GM18517 (cell line): ENCODE results near the gene DDC.
"Not testable (repeated sequence)": the region's sequence is repeated elsewhere in the genome, so short reads cannot be mapped to it uniquely, and the experiment has no call there.

Experiments used
- ATAC-seq: cut with Tn5 transposase; IDR thresholded peaks from one replicate; pipeline ENCODE4 v1.9.1; 2021; ENCODE audit warnings: mild to moderate bottlenecking, moderate library complexity; ENCODE audit not compliant: unreplicated experiment

The DDC gene

DNA sequence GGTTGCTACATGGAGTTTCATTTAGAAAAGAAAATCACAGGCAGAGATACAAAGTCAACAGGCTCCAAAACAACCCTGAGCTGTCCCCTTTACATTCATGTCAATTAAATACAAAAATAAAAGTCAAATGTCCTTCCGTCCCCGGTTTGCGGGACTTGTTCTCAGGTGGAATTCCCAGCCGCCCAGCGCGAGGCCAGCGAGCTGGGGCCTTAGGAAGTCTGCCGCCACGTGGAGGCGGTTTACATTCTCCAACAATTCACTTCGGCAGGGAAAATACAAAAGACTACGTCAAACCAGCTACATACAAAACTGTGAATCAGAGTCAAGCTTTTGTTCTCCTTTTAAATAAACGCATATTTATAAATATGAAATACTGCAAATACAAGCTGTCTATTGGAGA lies 25.3 kb upstream of the DDC start:
- ATAC-seq = no peak

DNA sequence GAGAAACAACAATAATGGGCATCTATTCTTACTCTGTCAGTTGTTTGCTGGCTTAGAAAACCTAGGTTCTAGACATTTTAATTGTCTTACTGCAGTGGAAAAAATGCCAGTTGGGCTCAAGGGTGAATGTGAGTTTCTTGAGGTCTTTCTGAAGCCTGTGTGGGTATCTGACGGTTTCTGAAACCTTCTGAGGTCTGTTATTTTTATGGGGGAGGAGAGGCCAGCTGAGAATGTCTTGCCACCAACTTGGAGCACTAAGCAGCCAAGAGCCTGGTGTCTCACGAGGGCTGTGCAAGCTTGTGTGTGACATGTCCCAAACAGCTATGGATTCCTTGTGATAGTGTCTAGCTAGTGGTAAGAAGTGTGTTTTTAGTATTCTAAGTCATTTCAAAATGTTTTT lies 24.2 kb upstream of the DDC start:
- ATAC-seq = peak; percentile 31

GRCh38 chr7:50588937-50589336 lies 23.7 kb upstream of the DDC start:
- no peak for ATAC-seq

DNA sequence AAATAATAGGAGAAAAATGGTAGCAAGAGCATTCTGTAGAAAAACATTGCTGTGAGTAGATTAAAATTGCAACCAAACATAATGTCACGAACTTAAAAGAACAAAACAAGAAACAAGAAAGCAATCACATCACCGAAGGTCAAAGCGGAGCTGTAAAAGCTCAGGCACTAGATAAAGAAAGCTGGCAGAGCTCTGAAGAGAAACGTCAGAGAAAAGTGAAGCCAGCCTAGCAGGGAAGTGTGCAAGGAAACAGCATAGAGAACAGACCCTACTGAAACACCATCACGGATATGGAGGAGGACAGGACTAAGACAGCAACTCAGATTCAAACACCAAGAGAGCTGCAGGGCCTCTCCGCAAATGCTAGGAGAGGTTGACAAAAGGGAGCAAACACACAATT lies 22.5 kb upstream of the DDC start:
- ATAC-seq = no peak

- no peak for ATAC-seq
Measured at GRCh38 chr7:50584793-50585408, 19.7 kb upstream of the DDC start.

- ATAC-seq = no peak
Measured at GRCh38 chr7:50584386-50584785, 19.2 kb upstream of the DDC start.

GRCh38 chr7:50583295-50583694 lies 18.1 kb upstream of the DDC start:
- not testable (repeated sequence) for ATAC-seq

DNA sequence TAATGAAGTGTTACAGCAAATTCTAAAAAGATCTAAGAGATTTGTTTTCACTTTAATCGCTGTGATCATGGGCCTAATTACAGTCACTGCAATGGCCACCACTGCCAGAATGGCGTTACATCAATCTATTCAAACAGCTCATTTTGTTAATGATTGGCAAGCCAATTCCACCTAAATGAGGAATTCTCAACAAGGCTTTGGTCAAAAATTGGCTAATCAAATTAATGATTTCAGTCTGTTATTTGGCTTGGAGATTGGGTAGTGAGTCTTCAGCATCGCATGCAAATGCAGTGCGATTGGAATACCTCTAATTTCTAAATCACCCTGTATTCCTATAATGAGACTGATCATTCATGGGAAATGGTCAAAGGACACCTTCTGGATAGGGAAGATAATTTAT lies 17.1 kb upstream of the DDC start:
- not testable (repeated sequence) for ATAC-seq

DNA sequence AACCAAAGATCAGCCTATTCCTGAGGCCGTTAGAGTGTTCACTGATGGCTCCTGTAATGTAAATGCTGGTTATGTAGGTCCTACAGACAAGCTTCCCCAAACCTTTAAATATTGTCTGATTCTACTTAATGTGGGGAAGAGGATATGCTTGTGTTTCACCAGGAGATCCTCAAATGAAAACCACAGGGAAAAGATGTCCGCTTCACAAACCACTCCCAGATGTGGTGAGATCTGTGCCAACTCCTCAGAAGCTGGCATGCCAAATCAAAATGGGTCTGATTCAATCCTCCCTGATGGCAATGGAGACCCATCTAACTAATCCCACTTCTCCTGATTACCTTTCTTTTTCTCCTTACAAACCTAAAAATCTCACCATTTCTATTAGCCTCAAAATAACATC lies 15.5 kb upstream of the DDC start:
- ATAC-seq = not testable (repeated sequence)

DNA sequence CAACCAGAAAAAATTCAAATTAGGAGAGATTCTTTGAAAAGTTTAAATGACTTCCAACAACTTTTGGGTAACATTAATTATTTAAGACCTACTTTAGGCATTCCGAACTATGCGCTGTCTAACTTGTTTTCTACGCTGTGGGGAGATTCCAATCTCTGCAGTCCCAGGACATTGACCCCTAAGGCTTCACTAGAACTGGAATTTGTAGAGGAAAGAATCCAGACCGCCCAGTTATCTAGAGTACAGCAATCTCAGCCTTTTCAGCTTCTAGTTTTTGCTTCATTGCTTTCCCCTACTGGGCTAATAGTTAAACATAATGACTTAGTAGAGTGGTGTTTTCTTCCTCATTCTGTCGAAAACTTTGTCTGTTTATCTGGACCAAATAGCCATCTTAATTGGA lies 14.9 kb upstream of the DDC start:
- ATAC-seq = no peak

DNA sequence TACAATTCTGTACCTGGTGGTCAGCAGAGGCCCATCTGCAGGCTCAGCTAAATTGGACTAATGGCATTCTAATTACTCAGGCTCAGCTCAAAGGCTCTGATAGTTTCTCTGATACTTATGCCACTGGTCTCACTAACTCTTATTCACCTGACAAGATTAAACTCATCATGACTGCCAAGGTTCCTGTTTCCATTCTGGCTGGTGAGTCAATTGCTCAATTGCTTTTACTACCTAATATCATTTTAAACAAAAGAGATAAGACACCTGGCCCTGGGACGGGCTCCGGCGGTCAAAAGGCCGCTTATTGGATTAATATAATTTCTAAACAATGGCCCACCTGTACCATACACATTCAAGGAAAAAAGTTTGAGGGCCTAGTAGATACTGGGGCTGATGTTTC lies 12.9 kb upstream of the DDC start:
- not testable (repeated sequence) for ATAC-seq

DNA sequence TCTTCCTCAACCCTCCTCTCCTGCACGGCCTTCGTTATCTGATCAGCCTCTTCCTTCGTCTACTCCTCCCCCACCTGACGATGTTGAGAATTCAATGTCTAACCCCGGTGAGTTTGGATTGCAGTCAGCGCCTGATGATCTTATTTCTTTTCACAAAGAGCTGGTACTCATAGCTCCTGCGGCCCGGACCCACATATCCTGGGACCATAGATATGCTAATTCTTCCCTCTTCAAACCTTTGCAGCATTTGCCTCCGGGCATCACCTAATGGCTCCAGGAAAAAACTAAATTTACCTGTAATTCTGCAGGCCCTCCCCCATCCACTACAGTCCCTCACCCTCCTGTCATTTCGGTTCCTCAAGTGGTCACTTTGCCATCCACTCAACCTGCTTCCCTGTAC lies 12.4 kb upstream of the DDC start:
- ATAC-seq = no peak

DNA sequence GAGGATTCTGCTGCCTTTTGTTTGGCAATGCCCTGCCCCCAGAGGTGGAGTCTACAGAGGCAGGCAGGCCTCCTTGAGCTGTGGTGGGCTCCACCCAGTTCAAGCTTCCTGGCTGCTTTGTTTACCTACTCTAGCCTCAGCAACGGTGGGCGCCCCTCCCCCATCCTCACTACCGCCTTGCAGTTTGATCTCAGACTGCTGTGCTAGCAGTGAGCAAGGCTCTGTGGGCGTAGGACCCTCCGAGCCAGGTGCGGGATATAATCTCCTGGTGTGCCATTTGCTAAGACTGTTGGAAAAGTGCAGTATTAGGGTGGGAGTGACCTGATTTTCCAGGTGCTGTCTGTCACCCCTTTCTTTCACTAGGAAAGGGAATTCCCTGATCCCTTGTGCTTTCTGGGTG lies 11.2 kb upstream of the DDC start:
- ATAC-seq = not testable (repeated sequence)

DNA sequence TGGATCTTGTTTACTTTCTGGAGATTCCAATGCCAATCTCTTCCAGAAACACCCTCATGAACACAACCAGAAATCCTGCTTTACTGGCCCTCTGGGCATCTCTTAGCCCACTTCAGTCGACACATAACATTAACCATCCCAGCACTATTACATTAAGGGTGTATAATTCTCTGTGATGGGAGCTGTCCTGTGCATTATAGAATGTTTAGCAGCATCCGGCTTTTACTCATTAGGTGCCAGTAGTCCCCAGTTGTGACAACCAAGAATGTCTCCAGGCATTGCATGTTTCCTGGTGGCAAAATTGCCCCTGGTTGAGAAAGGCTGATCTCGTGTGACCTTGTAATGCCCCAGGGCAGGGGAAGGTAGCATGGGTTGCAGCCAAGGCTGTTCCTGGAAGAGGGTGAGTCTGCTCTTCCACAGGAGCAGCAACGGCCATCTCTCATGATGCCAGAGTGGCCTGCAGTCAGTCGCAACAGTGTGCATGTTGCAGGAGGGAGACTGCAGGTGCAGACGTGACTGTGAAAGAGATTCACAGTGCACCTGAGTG lies 2.6 kb upstream of the DDC start:
- no peak for ATAC-seq

GRCh38 chr7:50565977-50566376 lies 772 bp upstream of the DDC start:
- no peak for ATAC-seq

DNA sequence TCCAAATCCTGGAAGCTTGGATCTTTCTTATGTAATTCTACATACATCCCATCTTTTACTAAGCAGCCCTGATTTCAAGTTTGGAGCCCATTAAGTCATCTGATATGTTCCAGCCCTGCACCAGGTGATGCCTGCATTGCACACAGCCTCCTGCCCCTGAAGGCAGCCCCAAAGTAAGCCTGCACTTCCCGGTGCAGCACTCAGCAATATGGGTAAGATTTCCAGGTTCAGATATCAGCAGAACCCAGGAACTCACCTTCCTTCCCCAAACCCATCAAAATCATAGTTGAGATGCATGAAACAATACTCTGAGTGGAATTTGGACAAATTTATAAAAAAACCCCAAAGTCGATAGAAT lies 333 bp upstream of the DDC start:
- ATAC-seq = no peak

DNA sequence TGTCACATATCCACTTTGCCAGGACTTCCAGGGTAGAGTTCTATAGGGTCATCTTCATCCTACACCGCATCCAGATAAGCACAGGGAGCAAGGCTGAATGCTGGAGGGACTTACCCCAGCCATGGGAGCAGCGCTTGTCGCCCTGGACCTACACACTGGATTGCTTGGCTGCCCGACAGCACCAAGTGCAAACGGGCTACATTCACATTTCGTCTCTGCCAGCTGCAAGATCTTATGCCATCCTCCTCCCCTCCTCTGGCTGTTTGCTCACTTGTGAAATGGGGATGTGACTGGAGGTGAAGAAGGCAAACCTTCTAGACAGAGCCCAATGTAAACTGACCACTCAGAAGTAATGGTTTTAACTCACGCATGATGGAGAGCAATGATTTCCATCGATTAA lies 1.0 kb downstream of the DDC start:
- ATAC-seq = no peak

GRCh38 chr7:50562136-50562535 lies 3.1 kb downstream of the DDC start:
- ATAC-seq = no peak

- no peak for ATAC-seq
Measured at GRCh38 chr7:50560865-50561351, 4.3 kb downstream of the DDC start.

DNA sequence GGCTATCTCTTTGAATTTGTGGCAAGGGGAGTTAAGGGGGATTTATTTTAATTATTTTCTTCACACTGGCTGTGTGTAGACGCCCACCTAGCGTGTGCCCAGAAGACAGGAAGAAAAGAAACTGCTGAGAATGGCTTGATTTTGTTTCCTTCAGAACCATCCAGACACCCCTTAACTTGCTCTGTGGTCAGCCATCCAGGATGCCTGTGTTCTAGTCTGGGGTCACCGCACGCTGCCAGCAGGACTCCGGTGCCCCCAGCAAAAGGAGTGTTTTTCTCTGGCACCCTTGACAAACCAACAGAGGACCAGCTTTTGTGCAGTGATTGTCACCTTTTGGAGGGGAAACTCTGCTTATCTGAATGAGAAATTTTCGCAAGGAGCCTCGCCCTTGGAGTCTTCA lies 5.3 kb downstream of the DDC start:
- no peak for ATAC-seq

- ATAC-seq = no peak
Measured at GRCh38 chr7:50558294-50559053, 6.7 kb downstream of the DDC start.

DNA sequence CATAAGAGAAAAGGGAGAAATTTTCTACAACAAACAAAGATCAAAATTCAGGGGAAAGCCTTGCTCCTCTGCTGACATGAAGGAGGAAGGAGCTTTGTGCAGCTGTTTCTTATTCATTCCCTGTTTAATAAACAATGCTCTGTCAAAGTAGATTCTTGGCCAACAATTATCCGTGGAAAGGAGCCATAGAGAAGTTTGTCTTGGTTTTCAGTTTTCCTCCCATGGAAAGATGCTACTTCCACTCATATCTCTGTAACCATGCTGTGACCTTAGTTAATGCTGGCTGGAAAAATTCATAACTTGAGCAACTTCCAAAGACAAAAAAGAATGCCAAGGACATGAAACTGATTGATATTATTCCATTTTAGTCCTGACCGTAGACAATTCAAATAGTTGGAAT lies 8.1 kb downstream of the DDC start:
- ATAC-seq = no peak
